Stimulated activated CD4-positive, alpha-beta T cell treated with anti-CD3 and anti-CD28 coated beads, Interleukin-12 subunit alpha, Interleukin-12 subunit beta, amount 100 ng/mL, for 24 hours (primary cell): Measurements from ENCODE around the gene ROGDI.

Experiments used
- DNase-seq, 2 experiments: peaks; one replicate each; pipeline ENCODE4 v3.0.0-alpha.2; 2020; ENCODE audit warnings: low read depth in 2 of 2

The ROGDI gene

GRCh38 chr16:4801962-4802658 is at the start of gene ROGDI:
TSS of gene ROGDI (minus strand) at chr16:4802633. CDS start at chr16:4802571, 62 bp downstream.
- peak; percentile 51 to 60 for DNase-seq

GRCh38 chr16:4850211-4850610 is 47.8 kb upstream of the ROGDI start:
- DNase-seq, result no peak

- peak; percentile 0 to 26 for DNase-seq
These were observed 45.5 kb upstream of the ROGDI start for GRCh38 chr16:4847774-4848587.

- peak; percentile 99 to 100 for DNase-seq
These were observed 44.7 kb upstream of the ROGDI start, which contains the start of the genes GLYR1 and UBN1 for GRCh38 chr16:4846901-4847773. TSS of gene GLYR1 (minus strand) at chr16:4847288. CDS start at chr16:4847265, 23 bp downstream. TSS of gene UBN1 (plus strand) at chr16:4847481. CDS start at chr16:4852918, 5,437 bp downstream.

GRCh38 chr16:4846503-4846900 is 44.1 kb upstream of the ROGDI start:
- peak; percentile 1 to 13 for DNase-seq

- DNase-seq, result no peak
These were observed 38.6 kb upstream of the ROGDI start for GRCh38 chr16:4840984-4841383.

GRCh38 chr16:4839942-4840341 is 37.5 kb upstream of the ROGDI start:
- DNase-seq, result no peak

GRCh38 chr16:4837733-4838501 is 35.5 kb upstream of the ROGDI start:
- no peak for DNase-seq

GRCh38 chr16:4836727-4837126 is 34.3 kb upstream of the ROGDI start:
- DNase-seq, result no peak

GRCh38 chr16:4833584-4833983 is 31.2 kb upstream of the ROGDI start:
- no peak for DNase-seq

GRCh38 chr16:4832698-4833343 is 30.4 kb upstream of the ROGDI start:
- no peak for DNase-seq

GRCh38 chr16:4831616-4832015 is 29.2 kb upstream of the ROGDI start:
- DNase-seq, result no peak

GRCh38 chr16:4830408-4830807 is 28.0 kb upstream of the ROGDI start:
- DNase-seq, result no peak

GRCh38 chr16:4828567-4829321 is 26.3 kb upstream of the ROGDI start:
- DNase-seq, result no peak

GRCh38 chr16:4826980-4827379 is 24.5 kb upstream of the ROGDI start:
- no peak for DNase-seq

GRCh38 chr16:4826526-4826925 is 24.1 kb upstream of the ROGDI start:
- DNase-seq, result no peak

GRCh38 chr16:4825196-4825595 is 22.8 kb upstream of the ROGDI start:
- no peak for DNase-seq

- no peak for DNase-seq
These were observed 18.2 kb upstream of the ROGDI start for GRCh38 chr16:4820652-4821051.

GRCh38 chr16:4814542-4815173 is 12.2 kb upstream of the ROGDI start:
- DNase-seq, result no peak
